GM04503 (cell line): ENCODE data around the gene GYS2.
"Not testable (repeated sequence)": the region's sequence is repeated elsewhere in the genome, so short reads cannot be mapped to it uniquely, and the experiment has no call there.

Experiments
- DNase-seq: peaks from one replicate; pipeline ENCODE4 v3.0.0-alpha.2; 2012; ENCODE audit warnings: low read depth

The GYS2 gene

GRCh38 chr12:21604245-21605101 lies at the start of gene GYS2:
GYS2 (minus strand) TSS chr12:21604847; CDS start chr12:21604592, 255 bp downstream.
- DNase-seq: no peak

- DNase-seq: no peak
These were observed 47.2 kb upstream of the GYS2 start for GRCh38 chr12:21651821-21652220.

GRCh38 chr12:21650997-21651396 lies 46.4 kb upstream of the GYS2 start:
- no peak for DNase-seq

- DNase-seq: no peak
These were observed 44.4 kb upstream of the GYS2 start for GRCh38 chr12:21649034-21649433.

- no peak for DNase-seq
These were observed 43.7 kb upstream of the GYS2 start for GRCh38 chr12:21648378-21648777.

- DNase-seq: no peak
These were observed 42.5 kb upstream of the GYS2 start for GRCh38 chr12:21647179-21647578.

DNA sequence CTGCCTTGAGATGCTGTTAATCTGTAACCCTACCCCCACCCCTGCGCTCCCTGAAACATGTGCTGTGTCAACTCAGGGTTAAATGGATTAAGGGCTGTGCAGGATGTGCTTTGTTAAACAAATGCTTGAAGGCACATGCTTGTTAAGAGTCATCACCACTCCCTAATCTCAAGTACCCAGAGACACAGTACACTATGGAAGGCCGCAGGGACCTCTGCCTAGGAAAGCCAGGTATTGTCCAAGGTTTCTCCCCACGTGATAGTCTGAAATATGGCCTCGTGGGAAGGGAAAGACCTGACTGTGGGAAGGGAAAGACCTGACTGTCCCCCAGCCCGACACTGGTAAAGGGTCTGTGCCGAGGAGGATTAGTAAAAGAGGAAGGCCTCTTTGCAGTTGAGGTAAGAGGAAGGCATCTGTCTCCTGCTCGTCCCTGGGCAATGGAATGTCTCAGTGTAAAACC lies 40.4 kb upstream of the GYS2 start:
- DNase-seq: not testable (repeated sequence)

DNA sequence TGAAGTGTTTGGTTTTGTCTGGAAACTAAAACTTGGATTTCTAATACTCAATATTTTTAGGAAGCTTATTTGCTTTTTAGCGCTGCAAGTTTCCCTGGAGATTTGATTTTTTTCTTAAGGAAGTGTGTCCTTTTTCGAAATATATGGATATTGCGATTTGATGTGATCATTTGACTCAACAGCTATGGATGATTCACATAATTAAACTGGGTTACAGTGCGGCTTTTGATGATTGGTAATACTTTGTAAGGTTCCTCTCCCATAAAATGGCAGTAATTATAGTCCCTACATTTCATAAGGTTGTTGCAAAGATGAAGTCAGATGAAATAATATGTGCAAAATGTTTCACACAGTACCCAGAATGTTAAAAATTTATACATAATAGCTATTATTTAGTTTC lies 39.9 kb upstream of the GYS2 start:
- DNase-seq: no peak

- no peak for DNase-seq
These were observed 39.1 kb upstream of the GYS2 start for GRCh38 chr12:21643758-21644157.

- no peak for DNase-seq
These were observed 38.2 kb upstream of the GYS2 start for GRCh38 chr12:21642707-21643389.

DNA sequence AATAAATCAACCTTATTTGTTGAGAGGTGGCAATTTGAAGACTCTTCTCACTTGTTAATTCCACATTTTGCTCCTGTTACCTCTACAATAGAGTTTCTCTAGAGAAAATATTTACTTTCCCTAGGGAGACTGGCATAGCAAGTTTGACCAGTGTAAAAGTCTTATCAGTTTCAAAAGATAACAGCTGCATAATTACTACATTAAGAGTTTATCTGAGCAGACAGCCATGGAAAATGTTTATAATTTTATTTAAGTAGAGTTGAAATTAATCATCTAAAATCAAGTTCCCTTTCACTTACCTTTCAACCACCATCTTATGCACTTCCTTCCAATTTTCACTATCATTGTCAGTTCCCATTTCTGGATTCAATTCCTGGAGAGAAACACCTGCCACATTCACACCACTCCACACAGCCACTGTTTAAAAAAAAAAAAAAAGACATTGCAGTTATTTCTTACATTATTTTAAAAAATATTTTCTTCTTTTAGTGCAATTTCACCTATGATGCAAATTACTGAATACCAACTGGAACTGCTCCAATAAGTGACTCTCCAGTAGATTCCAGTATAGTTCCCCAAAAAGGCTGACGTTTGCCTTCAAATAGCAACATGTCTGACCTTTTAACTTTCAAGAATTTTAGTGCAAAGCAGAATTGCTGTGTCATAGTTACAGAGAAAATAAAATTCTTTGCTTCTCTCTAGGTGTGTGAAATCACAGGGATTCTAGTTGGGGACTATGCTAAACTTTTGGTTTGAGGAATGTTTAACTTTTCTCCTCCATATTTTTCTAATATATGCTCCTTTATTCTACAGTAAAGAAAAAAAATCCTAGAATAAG lies 33.6 kb upstream of the GYS2 start:
- DNase-seq: no peak

GRCh38 chr12:21634245-21634644 lies 29.6 kb upstream of the GYS2 start:
- no peak for DNase-seq

GRCh38 chr12:21631367-21631766 lies 26.7 kb upstream of the GYS2 start:
- no peak for DNase-seq

DNA sequence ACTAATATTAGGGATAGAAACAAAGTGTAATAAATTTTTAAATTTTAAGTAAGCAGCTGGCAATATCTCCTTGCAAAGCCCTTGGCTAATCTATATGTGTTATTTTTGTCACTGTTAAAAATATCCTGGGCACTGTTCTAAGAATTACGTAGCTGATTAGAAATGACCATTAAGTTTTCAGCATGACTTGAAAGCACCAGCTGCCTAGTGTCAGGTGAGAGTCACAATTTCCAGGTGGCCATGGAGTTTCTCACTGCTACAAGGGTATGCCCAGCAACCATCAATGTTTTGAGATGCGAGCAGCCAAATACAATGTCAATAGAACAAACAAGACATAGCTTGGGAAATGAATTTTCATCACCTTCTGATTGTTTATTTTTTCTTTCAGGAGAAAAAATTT lies 23.3 kb upstream of the GYS2 start:
- DNase-seq: no peak

DNA sequence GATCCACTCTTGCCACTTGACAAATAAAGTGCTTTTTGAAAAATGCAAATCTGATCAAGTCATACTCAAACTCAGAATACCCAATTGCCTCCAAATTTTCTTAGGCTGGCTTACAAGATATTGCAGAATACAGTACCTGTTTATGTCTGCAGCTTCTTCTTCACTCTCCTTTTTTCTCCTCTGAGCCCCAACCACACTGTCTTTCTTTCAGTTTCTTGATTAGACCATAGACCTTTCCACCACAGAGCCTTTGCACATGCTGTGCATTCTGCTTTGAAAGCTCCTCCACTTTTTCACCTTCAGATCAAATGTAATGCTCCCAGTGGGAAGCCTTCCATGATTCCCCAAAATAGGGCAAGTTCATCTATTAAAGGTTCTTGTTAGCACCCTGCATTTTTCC lies 13.9 kb upstream of the GYS2 start:
- no peak for DNase-seq

DNA sequence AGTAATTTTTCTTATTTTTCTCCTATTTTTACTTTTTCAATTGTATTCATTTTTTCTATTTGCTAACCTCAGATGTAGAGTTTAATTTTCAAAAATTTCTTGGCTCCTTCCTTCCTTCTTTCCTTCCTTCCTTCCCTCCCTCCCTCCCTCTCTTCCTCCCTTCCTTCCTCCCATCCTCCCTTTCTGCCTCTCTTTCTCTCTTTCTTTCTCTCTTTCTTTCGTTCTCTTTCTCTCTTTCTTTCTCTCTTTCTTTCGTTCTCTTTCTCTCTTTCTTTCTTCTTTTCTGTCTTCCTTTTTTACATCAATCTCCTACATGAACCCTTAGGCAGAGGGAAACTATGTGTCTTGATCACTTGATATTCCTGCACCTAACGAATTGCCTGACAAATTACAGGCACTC lies 12.4 kb upstream of the GYS2 start:
- no peak for DNase-seq

GRCh38 chr12:21615431-21615830 lies 10.8 kb upstream of the GYS2 start:
- DNase-seq: no peak

GRCh38 chr12:21614506-21614905 lies 9.9 kb upstream of the GYS2 start:
- DNase-seq: no peak

DNA sequence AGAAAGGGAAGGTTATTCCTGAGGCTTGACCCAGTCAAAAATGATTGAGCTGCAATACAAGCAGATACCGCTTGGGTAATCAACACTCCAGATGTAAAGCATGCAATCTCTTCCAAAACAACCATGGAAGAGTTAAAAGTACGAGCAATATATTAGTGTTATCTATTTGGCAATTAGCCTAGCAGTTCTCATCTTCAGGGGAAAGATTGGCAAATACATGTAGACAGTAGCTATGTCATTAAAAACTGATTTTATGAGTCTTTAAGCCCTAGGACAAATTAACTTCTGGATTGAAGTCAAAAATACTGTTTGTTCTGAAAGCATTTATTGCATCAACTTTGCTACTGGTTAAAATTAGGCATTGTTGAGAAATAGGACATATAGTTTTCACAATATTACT lies 9.3 kb upstream of the GYS2 start:
- DNase-seq: no peak

- no peak for DNase-seq
These were observed 3.5 kb upstream of the GYS2 start for GRCh38 chr12:21608196-21608595.

DNA sequence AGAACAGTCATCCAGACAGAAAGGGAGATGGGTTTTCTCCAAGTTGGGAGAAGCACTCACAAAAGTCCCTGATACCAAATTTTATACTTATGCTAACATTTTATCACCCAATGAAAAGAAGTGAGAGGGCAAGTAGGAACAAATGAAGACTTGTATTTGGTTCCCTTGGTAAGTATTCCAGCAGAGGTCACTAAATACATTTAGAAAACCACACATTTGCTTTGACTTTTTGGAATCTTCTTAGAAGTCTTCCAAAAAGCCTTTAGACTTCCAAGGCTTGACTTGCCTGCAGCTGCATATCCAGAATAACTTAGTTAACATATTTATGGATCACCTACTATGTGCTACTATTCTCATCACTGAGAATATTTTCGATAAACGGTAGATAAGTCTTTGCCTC lies 3.1 kb upstream of the GYS2 start:
- DNase-seq: no peak

- no peak for DNase-seq
These were observed 1.5 kb upstream of the GYS2 start for GRCh38 chr12:21606175-21606574.

- no peak for DNase-seq
These were observed 1.9 kb downstream of the GYS2 start for GRCh38 chr12:21602774-21603173.
